ENCODE results near the gene BUD23.
A peak's percentile ranks its signal among the peaks of the same experiment; 100 is the strongest.

The BUD23 gene, protein sequence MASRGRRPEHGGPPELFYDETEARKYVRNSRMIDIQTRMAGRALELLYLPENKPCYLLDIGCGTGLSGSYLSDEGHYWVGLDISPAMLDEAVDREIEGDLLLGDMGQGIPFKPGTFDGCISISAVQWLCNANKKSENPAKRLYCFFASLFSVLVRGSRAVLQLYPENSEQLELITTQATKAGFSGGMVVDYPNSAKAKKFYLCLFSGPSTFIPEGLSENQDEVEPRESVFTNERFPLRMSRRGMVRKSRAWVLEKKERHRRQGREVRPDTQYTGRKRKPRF

DNA sequence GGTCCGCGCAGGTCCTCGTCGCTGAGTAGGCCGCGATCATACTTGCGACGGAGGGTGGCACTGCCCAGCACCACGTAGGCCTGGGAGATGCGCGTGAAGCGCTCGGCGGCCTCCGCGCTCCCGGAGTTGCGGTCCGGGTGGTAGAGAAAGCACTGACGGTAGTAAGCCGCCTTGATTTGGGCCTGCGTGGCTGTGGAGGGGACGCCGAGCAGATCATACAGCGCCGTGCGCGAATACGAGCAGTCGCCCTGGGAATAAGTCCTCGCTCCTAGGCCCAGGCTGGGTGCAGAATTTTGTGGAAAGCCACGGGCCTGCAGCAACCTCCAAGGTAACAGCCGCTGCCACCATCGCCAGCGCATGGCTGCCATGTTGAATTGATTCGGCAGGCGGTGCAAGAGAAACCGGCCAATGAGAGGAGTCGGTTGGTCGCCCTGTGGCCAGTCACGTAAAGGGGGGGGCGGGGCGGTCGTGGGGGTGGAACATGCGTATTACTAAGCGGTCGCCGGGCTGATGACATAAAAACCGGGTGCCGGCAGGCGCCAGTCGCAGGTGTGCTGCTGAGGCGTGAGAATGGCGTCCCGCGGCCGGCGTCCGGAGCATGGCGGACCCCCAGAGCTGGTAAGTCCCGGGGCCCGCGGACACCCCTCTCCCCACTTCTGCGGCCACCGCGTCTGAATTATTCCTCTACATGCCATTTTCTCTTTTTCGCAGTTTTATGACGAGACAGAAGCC lies at the start of gene BUD23, which contains the start of gene DNAJC30:
Gene BUD23 (plus strand): TSS at position 542 of the 732 bp plus-strand sequence. CDS start 29 bp downstream, at position 571.
Gene DNAJC30 (minus strand): TSS at position 398 of the 732 bp plus-strand sequence. CDS start 30 bp downstream, at position 368.
- Histone ChIP-seq H3K27ac (ENCODE audit: low read depth in 2 of 2, low read length in 2 of 2) (peak within 1 kb of the TSS; percentile 73 to 83), H3K4me1 (ENCODE audit: control insufficient read depth in 2 of 2, insufficient read depth in 2 of 2, low read length in 2 of 2) (peaks cover 18 to 19% of the 10 kb centered on the region in 2 donors), H3K4me3 (ENCODE audit: low read length in 2 of 2) (peak within 1 kb of the TSS; percentile 96 to 98), H3K36me3 (ENCODE audit: control insufficient read depth in 2 of 2, insufficient read depth in 2 of 2, low read length in 2 of 2) (peaks cover 4 to 18% of the 10 kb centered on the region in 2 donors), H3K9ac (ENCODE audit: low read depth in 1 of 2, low read length in 2 of 2) (peak within 1 kb of the TSS; percentile 84 to 86), H3K9me3 (ENCODE audit: control insufficient read depth in 2 of 2, low read length in 2 of 2) (no peaks in the 10 kb centered on the region), H3K27me3 (ENCODE audit: control insufficient read depth in 2 of 2, insufficient read depth in 2 of 2, low read length in 2 of 2) (no peaks in the 10 kb centered on the region)

DNA sequence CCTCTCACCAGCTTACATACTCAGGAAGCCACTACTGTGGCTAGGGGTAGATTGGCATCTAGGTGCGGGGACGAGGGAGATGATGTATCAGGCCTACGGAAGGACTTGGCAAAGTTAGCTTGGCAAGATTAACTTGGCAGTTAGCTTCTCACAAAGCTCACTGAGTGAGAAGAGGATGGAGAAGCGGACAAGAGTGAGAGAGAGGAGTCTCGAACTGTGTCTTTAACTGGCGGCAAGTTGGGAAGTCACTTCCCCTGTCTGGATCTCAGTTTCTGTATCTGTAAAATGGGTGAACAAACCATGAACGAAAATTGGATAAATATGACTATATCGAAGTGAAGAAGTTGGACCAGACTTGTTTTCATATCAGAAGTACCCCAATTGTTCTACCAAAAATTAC lies 49.6 kb upstream of the BUD23 start:
- Histone ChIP-seq H3K4me3 (ENCODE audit: low read length in 2 of 2) (no peak overlapping the region), H3K27me3 (ENCODE audit: control insufficient read depth in 2 of 2, insufficient read depth in 2 of 2, low read length in 2 of 2) (no peaks in the 10 kb centered on the region), H3K27ac (ENCODE audit: low read depth in 2 of 2, low read length in 2 of 2) (no peak overlapping the region), H3K9me3 (ENCODE audit: control insufficient read depth in 2 of 2, low read length in 2 of 2) (no peaks in the 10 kb centered on the region), H3K9ac (ENCODE audit: low read depth in 1 of 2, low read length in 2 of 2) (no peak overlapping the region), H3K36me3 (ENCODE audit: control insufficient read depth in 2 of 2, insufficient read depth in 2 of 2, low read length in 2 of 2) (no peaks in the 10 kb centered on the region), H3K4me1 (ENCODE audit: control insufficient read depth in 2 of 2, insufficient read depth in 2 of 2, low read length in 2 of 2) (no peaks in the 10 kb centered on the region)

DNA sequence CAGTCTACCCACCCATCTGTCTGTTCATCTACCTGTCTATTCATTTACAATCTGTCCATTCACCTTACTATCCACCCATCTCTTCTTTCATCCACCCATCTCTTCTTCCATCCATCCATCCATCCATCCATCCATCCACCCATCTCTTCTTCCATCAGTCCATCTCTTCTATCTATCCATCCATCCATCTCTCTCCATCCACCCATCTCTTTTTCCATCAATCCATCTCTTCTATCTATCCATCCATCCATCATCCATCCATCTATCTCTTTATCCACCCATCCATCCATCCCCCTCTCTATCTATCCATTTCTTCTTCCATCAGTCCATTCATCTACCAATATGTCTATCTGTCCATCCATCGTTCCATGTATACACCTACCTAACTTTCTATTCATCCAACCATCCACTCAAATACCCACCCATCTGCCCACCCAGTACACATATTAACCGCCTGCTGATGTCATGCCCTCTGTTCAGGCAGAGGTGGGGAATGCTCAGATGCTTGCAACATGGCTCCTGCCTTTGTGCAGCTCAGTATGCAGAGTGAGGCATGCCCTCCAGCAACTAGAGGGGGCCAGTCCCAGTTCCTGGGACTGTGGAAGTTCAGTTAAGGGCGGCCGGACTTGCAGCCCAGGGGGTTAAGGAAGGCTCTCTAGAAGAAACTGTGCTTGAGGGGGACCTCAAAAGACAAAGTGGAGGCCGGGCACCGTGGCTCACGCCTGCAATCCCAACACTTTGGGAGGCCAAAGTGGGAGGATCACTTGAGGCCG lies 47.8 kb upstream of the BUD23 start:
- Histone ChIP-seq H3K4me1 (ENCODE audit: control insufficient read depth in 2 of 2, insufficient read depth in 2 of 2, low read length in 2 of 2) (no peaks in the 10 kb centered on the region), H3K27ac (ENCODE audit: low read depth in 2 of 2, low read length in 2 of 2) (no peak overlapping the region), H3K36me3 (ENCODE audit: control insufficient read depth in 2 of 2, insufficient read depth in 2 of 2, low read length in 2 of 2) (no peaks in the 10 kb centered on the region), H3K27me3 (ENCODE audit: control insufficient read depth in 2 of 2, insufficient read depth in 2 of 2, low read length in 2 of 2) (no peaks in the 10 kb centered on the region), H3K9me3 (ENCODE audit: control insufficient read depth in 2 of 2, low read length in 2 of 2) (no peaks in the 10 kb centered on the region), H3K4me3 (ENCODE audit: low read length in 2 of 2) (no peak overlapping the region), H3K9ac (ENCODE audit: low read depth in 1 of 2, low read length in 2 of 2) (no peak overlapping the region)

DNA sequence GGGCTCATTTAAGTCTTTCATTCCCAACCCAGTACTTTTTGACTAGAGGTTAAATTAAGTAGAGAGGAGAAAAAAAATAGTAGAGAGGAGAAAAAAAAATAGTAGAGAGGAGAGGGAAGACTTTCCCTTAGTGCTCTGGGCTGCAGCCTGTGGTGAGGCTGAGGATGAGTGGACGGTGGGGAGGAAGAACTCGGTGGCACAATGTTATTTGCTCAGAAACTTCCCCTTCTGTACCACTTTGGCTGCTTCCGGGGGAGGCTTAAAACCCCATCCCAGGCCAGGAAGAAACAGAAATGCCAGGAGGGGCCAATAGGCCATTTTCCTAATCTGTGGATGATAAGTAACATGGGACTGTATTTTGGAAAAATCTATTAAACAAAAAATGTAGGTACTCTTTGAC lies 44.5 kb upstream of the BUD23 start:
- Histone ChIP-seq H3K4me1 (ENCODE audit: control insufficient read depth in 2 of 2, insufficient read depth in 2 of 2, low read length in 2 of 2) (no peaks in the 10 kb centered on the region), H3K9me3 (ENCODE audit: control insufficient read depth in 2 of 2, low read length in 2 of 2) (peaks cover 0 to 3% of the 10 kb centered on the region in 2 donors), H3K36me3 (ENCODE audit: control insufficient read depth in 2 of 2, insufficient read depth in 2 of 2, low read length in 2 of 2) (no peaks in the 10 kb centered on the region), H3K27me3 (ENCODE audit: control insufficient read depth in 2 of 2, insufficient read depth in 2 of 2, low read length in 2 of 2) (no peaks in the 10 kb centered on the region), H3K9ac (ENCODE audit: low read depth in 1 of 2, low read length in 2 of 2) (no peak overlapping the region), H3K27ac (ENCODE audit: low read depth in 2 of 2, low read length in 2 of 2) (no peak overlapping the region), H3K4me3 (ENCODE audit: low read length in 2 of 2) (no peak overlapping the region)

DNA sequence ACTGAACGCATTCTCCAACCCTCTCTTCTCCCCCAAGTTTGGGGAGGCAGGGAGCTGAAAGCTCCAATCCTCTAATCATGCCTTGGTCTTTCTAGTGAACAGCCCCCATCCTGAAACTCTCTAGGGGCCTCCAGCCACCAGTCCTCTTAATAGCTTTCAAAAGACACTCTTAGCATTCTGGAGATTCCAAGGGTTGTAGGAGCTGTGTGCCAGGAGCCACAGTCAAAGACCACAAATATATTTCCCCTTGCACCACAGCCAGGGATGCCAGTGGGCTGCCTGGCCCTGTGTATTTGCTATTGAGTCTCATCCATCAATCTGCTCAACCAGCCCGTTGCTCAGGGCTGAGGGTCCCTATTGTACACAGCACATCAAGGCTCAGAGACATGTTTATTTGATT lies 40.6 kb upstream of the BUD23 start:
- no peaks in the 10 kb centered on the region for H3K36me3 ChIP-seq (ENCODE audit: control insufficient read depth in 2 of 2, insufficient read depth in 2 of 2, low read length in 2 of 2)
- peaks cover under 1 to 3% of the 10 kb centered on the region in 2 donors for H3K4me1 ChIP-seq (ENCODE audit: control insufficient read depth in 2 of 2, insufficient read depth in 2 of 2, low read length in 2 of 2)
- H3K4me3 ChIP-seq (ENCODE audit: low read length in 2 of 2), result no peak overlapping the region
- H3K9ac ChIP-seq (ENCODE audit: low read depth in 1 of 2, low read length in 2 of 2), result no peak overlapping the region
- H3K27me3 ChIP-seq (ENCODE audit: control insufficient read depth in 2 of 2, insufficient read depth in 2 of 2, low read length in 2 of 2), result peaks cover 0 to 9% of the 10 kb centered on the region in 2 donors
- peaks cover 0 to 3% of the 10 kb centered on the region in 2 donors for H3K9me3 ChIP-seq (ENCODE audit: control insufficient read depth in 2 of 2, low read length in 2 of 2)
- H3K27ac ChIP-seq (ENCODE audit: low read depth in 2 of 2, low read length in 2 of 2), result no peak overlapping the region

DNA sequence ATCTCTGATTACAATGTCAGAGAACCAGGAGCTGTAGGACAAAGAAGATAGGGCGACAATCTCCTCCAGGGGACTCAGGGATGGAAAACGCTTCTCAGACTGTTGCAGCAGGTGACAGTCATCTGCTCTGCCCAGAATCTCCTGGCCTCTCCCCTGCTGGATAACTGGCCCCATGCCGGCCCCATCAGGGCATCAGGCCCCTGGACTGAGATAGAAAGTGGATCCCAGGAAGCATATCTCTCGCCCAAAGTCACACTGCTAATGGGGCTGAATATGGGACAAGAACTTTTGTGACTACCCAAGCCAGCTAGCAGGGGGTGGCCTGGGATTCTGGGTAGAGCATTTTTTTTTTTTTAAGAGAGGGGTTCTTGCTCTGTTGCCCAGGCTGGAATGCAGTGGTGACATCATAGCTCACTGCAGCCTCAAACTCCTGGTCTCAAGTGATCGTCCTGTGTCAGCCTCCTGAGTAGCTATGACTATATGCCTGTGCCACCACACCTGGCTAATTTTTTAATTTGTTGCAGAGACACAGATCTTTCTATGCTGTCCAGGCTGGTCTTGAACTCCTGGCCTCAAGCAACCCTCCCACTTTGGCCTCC lies 38.6 kb upstream of the BUD23 start:
- Histone ChIP-seq H3K27me3 (ENCODE audit: control insufficient read depth in 2 of 2, insufficient read depth in 2 of 2, low read length in 2 of 2) (peaks cover 4 to 11% of the 10 kb centered on the region in 2 donors), H3K27ac (ENCODE audit: low read depth in 2 of 2, low read length in 2 of 2) (no peak overlapping the region), H3K4me3 (ENCODE audit: low read length in 2 of 2) (no peak overlapping the region), H3K4me1 (ENCODE audit: control insufficient read depth in 2 of 2, insufficient read depth in 2 of 2, low read length in 2 of 2) (peaks cover 9 to 11% of the 10 kb centered on the region in 2 donors), H3K9ac (ENCODE audit: low read depth in 1 of 2, low read length in 2 of 2) (no peak overlapping the region), H3K36me3 (ENCODE audit: control insufficient read depth in 2 of 2, insufficient read depth in 2 of 2, low read length in 2 of 2) (no peaks in the 10 kb centered on the region), H3K9me3 (ENCODE audit: control insufficient read depth in 2 of 2, low read length in 2 of 2) (peaks cover 0 to 3% of the 10 kb centered on the region in 2 donors)

DNA sequence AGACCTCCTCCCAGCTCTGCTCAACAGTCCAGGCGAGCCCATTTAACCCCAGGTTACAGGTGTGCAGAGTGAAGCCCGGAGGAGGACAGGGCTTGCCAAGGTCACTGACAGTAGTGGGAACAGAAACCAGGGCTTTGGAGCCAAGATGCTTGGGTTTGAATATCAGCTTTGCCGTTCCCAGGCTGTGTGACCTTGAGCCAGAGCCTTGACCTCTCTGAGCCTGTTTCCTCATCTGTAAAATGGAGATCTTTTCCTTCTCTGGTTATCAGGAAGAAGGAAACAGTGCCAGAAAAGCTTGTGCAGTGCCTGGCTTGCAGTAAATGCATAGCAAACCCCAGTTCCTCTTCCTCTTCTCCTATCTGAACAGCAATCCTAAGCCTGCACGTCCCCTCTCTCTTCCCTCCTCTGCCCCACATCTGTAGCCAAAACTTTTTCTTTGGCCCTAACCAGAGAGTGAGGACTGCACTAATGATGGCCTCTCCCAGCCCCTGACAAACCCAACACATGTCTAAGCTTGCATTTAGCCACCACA lies 37.7 kb upstream of the BUD23 start:
- H3K4me1 ChIP-seq (ENCODE audit: control insufficient read depth in 2 of 2, insufficient read depth in 2 of 2, low read length in 2 of 2), result peaks cover 9 to 11% of the 10 kb centered on the region in 2 donors
- H3K9ac ChIP-seq (ENCODE audit: low read depth in 1 of 2, low read length in 2 of 2), result no peak overlapping the region
- no peaks in the 10 kb centered on the region for H3K36me3 ChIP-seq (ENCODE audit: control insufficient read depth in 2 of 2, insufficient read depth in 2 of 2, low read length in 2 of 2)
- no peak overlapping the region for H3K4me3 ChIP-seq (ENCODE audit: low read length in 2 of 2)
- peaks cover 0 to 3% of the 10 kb centered on the region in 2 donors for H3K9me3 ChIP-seq (ENCODE audit: control insufficient read depth in 2 of 2, low read length in 2 of 2)
- peaks cover 8 to 15% of the 10 kb centered on the region in 2 donors for H3K27me3 ChIP-seq (ENCODE audit: control insufficient read depth in 2 of 2, insufficient read depth in 2 of 2, low read length in 2 of 2)
- H3K27ac ChIP-seq (ENCODE audit: low read depth in 2 of 2, low read length in 2 of 2), result no peak overlapping the region

DNA sequence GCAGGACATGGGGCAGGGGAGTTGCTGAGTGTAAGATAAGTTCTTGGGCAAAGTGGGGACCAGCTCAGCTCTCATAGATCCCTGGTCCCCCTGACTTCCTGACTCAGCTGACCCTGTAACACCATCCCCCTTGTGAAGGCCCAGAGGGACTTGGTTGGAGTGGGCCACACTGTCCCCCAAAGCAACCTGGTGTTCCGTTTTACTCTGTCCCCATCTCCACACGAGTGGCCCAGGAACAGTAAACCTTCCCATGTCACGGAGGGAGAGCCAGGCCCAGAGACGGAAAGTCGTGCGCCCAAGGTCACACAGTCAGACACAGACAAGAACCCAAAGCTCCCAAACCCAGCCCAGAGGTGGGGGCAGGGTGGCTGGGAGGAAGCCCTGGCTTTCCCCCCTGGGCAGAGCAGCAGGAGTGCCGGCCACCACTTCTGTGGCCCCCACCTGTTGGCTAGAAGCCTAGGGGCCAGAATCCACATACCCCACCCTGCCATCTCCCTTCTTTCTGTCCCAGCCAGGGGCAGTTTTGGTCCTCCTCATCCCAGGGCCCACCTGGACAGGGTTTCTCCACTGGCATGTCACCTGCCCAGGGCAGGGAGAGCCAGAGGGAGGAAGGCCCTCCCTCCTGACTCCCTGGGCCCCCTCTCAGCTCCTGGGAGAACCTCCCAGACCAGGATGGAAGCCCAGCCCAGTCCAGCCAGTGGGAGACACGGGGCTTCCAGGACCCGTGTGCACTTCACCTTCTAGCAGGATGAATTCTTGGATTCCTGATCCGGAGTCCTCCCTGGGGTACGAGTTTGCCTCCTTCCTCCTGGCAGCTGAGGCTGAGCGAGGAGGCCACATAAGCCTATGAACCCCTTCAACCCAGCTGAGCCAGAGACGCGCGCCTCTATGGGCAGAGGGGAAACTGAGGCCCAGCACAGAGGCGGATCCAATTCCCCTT lies 36.3 kb upstream of the BUD23 start:
- Histone ChIP-seq H3K27ac (ENCODE audit: low read depth in 2 of 2, low read length in 2 of 2) (no peak overlapping the region), H3K4me1 (ENCODE audit: control insufficient read depth in 2 of 2, insufficient read depth in 2 of 2, low read length in 2 of 2) (peaks cover 9 to 11% of the 10 kb centered on the region in 2 donors), H3K27me3 (ENCODE audit: control insufficient read depth in 2 of 2, insufficient read depth in 2 of 2, low read length in 2 of 2) (peaks cover 8 to 15% of the 10 kb centered on the region in 2 donors), H3K9me3 (ENCODE audit: control insufficient read depth in 2 of 2, low read length in 2 of 2) (no peaks in the 10 kb centered on the region), H3K9ac (ENCODE audit: low read depth in 1 of 2, low read length in 2 of 2) (peak overlapping the region in 1 of 2 donors; percentile 7), H3K36me3 (ENCODE audit: control insufficient read depth in 2 of 2, insufficient read depth in 2 of 2, low read length in 2 of 2) (no peaks in the 10 kb centered on the region), H3K4me3 (ENCODE audit: low read length in 2 of 2) (no peak overlapping the region)
